Right hindlimb (tissue), 1 donor: ENCODE data around the gene CCL3.
A peak's percentile ranks its signal among the peaks of the same experiment; 100 is the strongest.
"Not testable (repeated sequence)": the region's sequence is repeated elsewhere in the genome, so short reads cannot be mapped to it uniquely, and the experiment has no call there.

Source experiments
- DNase-seq: peaks from one replicate; pipeline ENCODE4 v3.0.0-alpha.2; 2018

Gene CCL3

GRCh38 chr17:36083691-36084090, 6.3 kb downstream of the CCL3 start:
- not testable (repeated sequence) for DNase-seq

DNA sequence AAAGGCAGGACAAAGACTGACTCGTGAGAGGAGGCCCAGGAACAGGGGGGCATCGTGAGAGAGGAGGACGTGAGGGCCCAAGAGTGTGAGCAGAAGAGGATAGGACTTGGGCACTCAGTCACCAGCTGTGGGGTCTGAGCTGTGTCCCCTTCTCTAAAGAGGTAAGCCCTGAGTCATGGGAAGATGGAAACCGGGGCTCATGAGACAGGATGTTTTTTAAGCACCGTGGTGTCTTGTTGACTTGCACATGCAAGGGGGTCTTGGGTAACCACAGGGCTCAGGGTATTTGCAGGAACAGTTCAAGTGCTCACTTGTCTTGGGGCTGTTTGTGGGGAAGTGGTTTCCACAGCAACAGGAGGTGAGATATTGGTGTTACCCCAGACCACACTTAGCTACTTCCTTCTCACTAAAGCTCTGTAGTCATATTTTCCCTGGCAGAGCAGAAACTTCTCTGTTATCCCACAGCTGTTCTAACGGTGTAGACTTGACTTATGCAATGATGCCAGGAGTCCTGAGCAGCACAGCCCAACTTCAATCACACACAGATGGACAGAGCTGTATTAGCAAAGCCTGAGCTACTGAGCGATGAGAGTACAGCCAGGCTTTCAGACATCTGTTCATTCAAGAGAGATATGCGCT, 7.3 kb downstream of the CCL3 start:
- DNase-seq, result not testable (repeated sequence)

DNA sequence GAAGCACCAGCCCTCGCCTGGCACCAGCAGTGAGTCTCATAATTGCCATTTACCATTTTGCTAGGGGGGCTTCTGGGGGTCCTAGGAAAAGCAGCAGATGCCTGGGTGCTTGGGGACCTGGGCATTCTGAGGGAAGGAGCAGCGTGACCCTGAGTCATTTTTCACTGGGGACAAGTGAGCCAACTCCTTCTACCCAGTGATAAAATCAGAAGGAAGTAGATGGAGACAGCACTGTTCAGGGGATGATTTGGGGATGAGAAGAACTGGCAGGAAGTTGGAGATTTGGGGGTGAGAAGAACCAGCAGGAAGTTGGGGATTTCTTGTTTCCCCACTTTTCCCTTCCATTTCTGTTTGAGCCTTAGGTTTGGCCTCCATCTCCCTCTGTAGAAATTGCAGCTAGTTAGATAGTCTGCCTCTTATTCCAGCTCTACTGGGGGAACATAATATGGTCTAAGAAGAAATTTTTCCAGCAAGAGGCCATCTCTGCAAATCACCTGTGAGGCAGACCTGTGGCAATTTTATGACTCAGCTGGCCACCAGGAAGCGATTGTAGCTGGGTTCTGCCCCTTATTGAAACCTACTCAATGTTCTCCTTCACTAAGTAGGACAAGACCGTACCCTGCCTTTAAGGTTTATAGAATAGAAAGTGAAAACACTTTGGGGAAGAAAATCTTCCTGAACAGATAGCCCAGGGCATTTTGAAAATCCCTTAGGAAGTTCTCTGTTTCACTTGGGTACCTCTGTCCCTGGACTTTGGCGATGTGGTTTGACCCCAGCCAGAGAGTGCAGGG, 8.1 kb downstream of the CCL3 start:
- not testable (repeated sequence) for DNase-seq

DNA sequence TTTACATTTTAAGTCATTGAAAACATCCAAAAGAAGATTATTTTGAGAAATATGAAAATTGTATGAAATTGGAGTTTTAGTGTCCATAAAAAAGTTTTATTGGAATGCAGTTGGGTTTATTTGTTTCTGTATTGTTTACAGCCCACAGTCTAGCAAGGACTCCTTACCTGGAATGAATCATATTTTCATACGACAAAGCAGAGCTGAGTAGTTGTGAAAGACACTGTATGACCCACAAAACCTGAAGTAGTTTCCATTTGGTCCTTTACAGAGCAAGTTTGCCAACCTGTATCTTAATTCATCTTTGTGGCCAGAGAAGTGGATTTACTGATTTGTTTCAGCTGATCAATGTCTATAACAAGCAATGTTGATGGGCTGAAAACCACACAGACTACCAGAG, 15.6 kb downstream of the CCL3 start:
- DNase-seq, result no peak

- DNase-seq, result peak; percentile 33
Observed at GRCh38 chr17:36072431-36073121, 17.4 kb downstream of the CCL3 start.

GRCh38 chr17:36071751-36072150, 18.2 kb downstream of the CCL3 start:
- no peak for DNase-seq

- no peak for DNase-seq
Observed at GRCh38 chr17:36070427-36070826, 19.5 kb downstream of the CCL3 start.

DNA sequence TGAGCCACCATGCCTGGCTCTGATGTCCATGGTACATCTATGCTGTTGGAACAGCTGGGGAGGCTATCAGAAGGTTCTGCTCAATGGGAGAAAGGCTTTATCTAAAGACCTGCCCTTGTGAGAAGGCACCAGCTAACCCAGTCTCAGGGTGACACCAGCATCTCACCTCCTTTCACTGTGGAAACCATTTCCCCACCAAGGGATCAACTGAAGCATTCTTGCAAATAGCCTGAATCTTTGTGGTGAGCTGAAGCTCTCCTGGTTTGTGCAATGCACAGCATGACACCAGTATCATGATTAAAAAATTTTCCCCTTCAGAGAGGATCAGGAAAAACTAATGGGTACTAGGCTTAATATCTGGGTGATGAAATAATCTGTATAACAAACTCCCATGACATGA, 20.8 kb downstream of the CCL3 start:
- DNase-seq, result no peak

GRCh38 chr17:36068524-36068923, 21.4 kb downstream of the CCL3 start:
- DNase-seq, result no peak

- no peak for DNase-seq
Observed at GRCh38 chr17:36066365-36066985, 23.5 kb downstream of the CCL3 start.

GRCh38 chr17:36063786-36064541, 26.0 kb downstream of the CCL3 start, which contains the start of gene CCL18:
CCL18 (plus strand) TSS chr17:36064272; CDS start chr17:36064343, 71 bp downstream.
- no peak for DNase-seq

GRCh38 chr17:36060816-36061215, 29.1 kb downstream of the CCL3 start:
- no peak for DNase-seq

DNA sequence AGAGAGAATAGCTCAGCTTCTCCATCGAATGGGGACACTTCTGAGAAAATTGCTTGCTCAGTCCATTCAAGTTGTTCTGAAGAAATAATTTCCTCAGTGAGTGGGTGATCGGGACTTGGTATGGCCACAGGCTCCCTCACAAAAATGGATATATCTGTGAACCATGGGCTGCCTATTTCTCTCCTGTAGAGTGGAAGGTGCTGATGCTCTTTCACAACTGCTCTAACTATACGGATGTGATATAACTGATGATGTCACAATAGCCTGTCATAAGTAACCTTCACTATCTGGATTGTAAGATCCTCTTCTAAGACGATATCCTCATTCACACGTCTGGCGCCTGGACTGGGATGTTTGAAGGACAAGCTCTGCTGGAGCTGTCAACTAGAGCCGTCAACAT, 30.5 kb downstream of the CCL3 start:
- DNase-seq, result no peak

DNA sequence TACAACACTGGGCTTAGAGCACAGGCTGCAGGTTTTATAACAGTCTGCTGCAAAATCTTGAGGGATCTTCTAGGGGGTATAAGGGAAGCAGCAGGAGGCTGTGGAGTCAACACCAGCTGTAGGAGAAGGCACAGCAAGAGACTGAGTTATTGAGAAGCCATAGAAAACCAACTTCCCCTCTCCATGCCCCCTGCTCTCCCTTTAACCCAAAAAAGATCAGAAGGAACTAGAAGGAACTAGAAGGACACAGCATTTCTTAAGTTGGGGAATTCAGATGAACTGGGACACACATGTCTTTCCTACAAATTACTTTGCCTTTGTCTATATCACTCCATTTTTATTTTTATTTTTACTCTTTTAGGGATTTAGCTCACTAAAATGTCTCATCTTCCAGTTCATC, 32.0 kb downstream of the CCL3 start:
- no peak for DNase-seq

DNA sequence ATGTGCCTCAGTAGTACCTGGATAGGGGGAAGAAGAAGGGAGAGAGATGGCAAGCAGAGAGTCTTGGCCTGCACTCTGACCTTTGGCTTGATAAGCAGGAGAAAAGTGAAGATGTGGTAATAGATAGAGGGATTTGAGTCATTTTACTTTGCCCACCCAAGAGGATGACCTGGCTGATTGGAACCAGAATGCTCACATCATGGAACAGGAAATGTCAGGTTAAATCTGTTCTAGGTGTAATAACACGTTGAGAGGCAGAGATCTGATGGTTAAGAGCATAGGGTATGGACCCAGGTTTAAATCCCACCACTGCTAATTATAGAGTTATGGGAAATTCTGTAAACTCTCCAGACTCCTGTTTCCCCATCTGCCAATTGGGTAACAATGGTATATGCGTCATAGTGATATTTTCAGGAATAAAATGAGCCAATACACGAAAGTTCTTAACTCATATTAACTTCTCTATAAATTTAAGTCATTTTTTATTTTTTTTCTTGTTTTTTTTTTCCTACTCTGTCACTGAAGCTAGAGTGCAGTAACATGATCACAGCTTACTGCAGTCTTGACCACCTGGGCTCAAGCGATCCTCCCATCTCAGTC, 33.9 kb downstream of the CCL3 start:
- no peak for DNase-seq

DNA sequence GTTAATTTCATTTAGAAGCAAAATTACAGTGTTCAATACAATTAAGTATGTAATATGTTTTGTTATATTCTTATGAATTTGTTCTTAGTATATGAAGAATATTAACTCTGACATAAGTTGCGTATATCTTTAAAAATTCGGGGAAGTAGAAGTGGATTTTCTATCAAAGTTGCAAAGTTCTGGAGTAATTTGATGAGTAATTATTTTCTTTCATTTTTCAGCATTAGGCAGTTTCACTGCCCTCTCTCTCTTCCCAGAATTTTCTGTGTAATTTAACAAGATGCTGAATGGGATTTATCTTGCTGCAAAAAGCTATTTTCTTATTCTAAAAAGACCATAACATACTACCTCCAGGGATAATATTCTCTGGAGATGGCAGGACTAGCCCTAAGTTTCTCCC, 34.8 kb downstream of the CCL3 start:
- DNase-seq, result no peak

DNA sequence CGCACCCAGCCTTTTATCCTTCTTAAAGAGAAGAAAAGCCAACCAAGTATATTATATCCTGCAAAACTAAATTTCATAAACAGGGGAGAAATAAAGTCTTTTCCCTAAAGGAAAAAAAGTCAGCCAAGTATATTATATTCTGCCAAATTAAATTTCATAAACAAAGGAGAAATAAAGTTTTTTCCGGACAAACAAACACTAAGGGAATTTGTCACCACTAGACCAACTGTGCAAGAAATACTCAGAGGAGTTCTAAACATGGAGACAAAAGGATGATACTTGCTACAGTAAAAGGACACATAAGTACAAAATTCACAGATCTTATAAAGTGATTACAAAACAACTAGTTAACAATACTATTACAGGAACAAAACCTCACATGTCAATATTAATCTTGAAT, 40.3 kb downstream of the CCL3 start:
- no peak for DNase-seq

- DNase-seq, result no peak
Observed at GRCh38 chr17:36048066-36048465, 41.9 kb downstream of the CCL3 start.
